H9 (cell line): ENCODE measurements around the gene PTPRN2. TPM values are rescaled to one million over a fixed set of nuclear protein-coding genes. Genes with fewer than 3 reads are reported as not detected.

ENCODE experiments used
- DNase-seq: peaks from one replicate; pipeline ENCODE4 v3.0.0-alpha.2; 2017
- H2AFZ ChIP-seq: one replicate; pipeline ENCODE4 v1.6.1; 2013; ENCODE audit warnings: mild to moderate bottlenecking, low read length, control low read depth, moderate library complexity
- H2AK5ac ChIP-seq: 2 replicates; pipeline ENCODE4 v1.6.1; 2013; ENCODE audit warnings: low read length, control low read depth, mixed read lengths; ENCODE audit not compliant: insufficient read length
- H2BK120ac ChIP-seq: one replicate; pipeline ENCODE4 v1.6.1; 2013; ENCODE audit warnings: low read depth, mild to moderate bottlenecking, low read length, control low read depth, inconsistent platforms; ENCODE audit not compliant: poor library complexity, severe bottlenecking
- H2BK12ac ChIP-seq: 2 replicates; pipeline ENCODE4 v1.6.1; 2013; ENCODE audit warnings: low read length, control low read depth, mixed read lengths, low read depth; ENCODE audit not compliant: insufficient read length
- H2BK15ac ChIP-seq: 2 replicates; pipeline ENCODE4 v1.6.1; 2013; ENCODE audit warnings: low read depth, low read length, control low read depth
- H2BK20ac ChIP-seq: one replicate; pipeline ENCODE4 v1.6.1; 2013; ENCODE audit warnings: low read depth, mild to moderate bottlenecking, low read length, control low read depth, inconsistent platforms; ENCODE audit not compliant: poor library complexity, severe bottlenecking
- H2BK5ac ChIP-seq: 2 replicates; pipeline ENCODE4 v1.6.1; 2013; ENCODE audit warnings: low read length, control low read depth, mixed read lengths; ENCODE audit not compliant: insufficient read length
- H3K14ac ChIP-seq: 2 replicates; pipeline ENCODE4 v1.6.1; 2013; ENCODE audit warnings: low read length, control low read depth; ENCODE audit not compliant: insufficient read depth
- H3K18ac ChIP-seq: 2 replicates; pipeline ENCODE4 v1.6.1; 2013; ENCODE audit warnings: low read depth, mild to moderate bottlenecking, mixed read lengths, low read length, control low read depth; ENCODE audit not compliant: insufficient read length
- H3K23ac ChIP-seq: 2 replicates; pipeline ENCODE4 v1.6.1; 2013; ENCODE audit warnings: low read length, control low read depth, mixed read lengths, low read depth; ENCODE audit not compliant: insufficient read length
- H3K23me2 ChIP-seq: 2 replicates; pipeline ENCODE4 v1.6.1; 2013; ENCODE audit warnings: low read depth, mild to moderate bottlenecking, mixed read lengths, low read length, control low read depth; ENCODE audit not compliant: insufficient read length, poor library complexity, severe bottlenecking
- H3K27ac ChIP-seq: 2 replicates; pipeline ENCODE4 v1.5.1; 2013; ENCODE audit warnings: low read length, control low read depth, mixed read lengths, low read depth; ENCODE audit not compliant: insufficient read length
- H3K27me3 ChIP-seq: 2 replicates; pipeline ENCODE4 v1.6.1; 2013; ENCODE audit warnings: low read length, control low read depth, inconsistent platforms; ENCODE audit not compliant: insufficient read depth
- H3K4ac ChIP-seq: 2 replicates; pipeline ENCODE4 v1.6.1; 2013; ENCODE audit warnings: low read depth, mild to moderate bottlenecking, control low read depth, inconsistent platforms, low read length, moderate library complexity
- H3K4me1 ChIP-seq: 2 replicates; pipeline ENCODE4 v1.6.1; 2013; ENCODE audit warnings: low read length, control low read depth, inconsistent platforms; ENCODE audit not compliant: insufficient read depth
- H3K4me2 ChIP-seq: 2 replicates; pipeline ENCODE4 v1.6.1; 2013; ENCODE audit warnings: low read length, control low read depth, mixed read lengths; ENCODE audit not compliant: insufficient read length, insufficient read depth
- H3K56ac ChIP-seq: 2 replicates; pipeline ENCODE4 v1.6.1; 2013; ENCODE audit warnings: low read depth, mild to moderate bottlenecking, mixed read lengths, low read length, control low read depth; ENCODE audit not compliant: insufficient read length
- H3K79me1 ChIP-seq: 2 replicates; pipeline ENCODE4 v1.6.1; 2013; ENCODE audit warnings: low read depth, mild to moderate bottlenecking, moderate library complexity, low read length, control low read depth, inconsistent platforms; ENCODE audit not compliant: insufficient read depth, poor library complexity, severe bottlenecking
- H3K79me2 ChIP-seq: 2 replicates; pipeline ENCODE4 v1.6.1; 2013; ENCODE audit warnings: low read length, control low read depth, inconsistent platforms; ENCODE audit not compliant: insufficient read depth
- H3K9ac ChIP-seq: 2 replicates; pipeline ENCODE4 v1.6.1; 2013; ENCODE audit warnings: low read length, control low read depth, mixed read lengths; ENCODE audit not compliant: insufficient read length; ENCODE audit errors: extremely low read depth
- H3K9me3 ChIP-seq: one replicate; pipeline ENCODE4 v1.6.1; 2013; ENCODE audit warnings: low read depth, low read length, inconsistent platforms; ENCODE audit not compliant: control insufficient read depth
- H3T11ph ChIP-seq: one replicate; pipeline ENCODE4 v1.6.1; 2013; ENCODE audit warnings: mild to moderate bottlenecking, low read length, control low read depth, inconsistent platforms
- H4K20me1 ChIP-seq: one replicate; pipeline ENCODE4 v1.6.1; 2013; ENCODE audit not compliant: control insufficient read depth, insufficient read length, insufficient read depth
- H4K5ac ChIP-seq: 2 replicates; pipeline ENCODE4 v1.6.1; 2013; ENCODE audit warnings: low read depth, mild to moderate bottlenecking, mixed read lengths, low read length, control low read depth; ENCODE audit not compliant: insufficient read length
- H4K8ac ChIP-seq: replicated peaks from 2 replicates; pipeline ENCODE4 v1.6.1; 2013; ENCODE audit warnings: low read length, control low read depth, mixed read lengths, low read depth; ENCODE audit not compliant: insufficient read length
- H4K91ac ChIP-seq: 2 replicates; pipeline ENCODE4 v1.6.1; 2013; ENCODE audit warnings: low read depth, mild to moderate bottlenecking, moderate library complexity, mixed read lengths, low read length, control low read depth; ENCODE audit not compliant: insufficient read length
- H3K27ac Mint-ChIP-seq, 3 experiments: 2 replicates in 2 of 3; 3 replicates in 1 of 3; pipeline ENCODE4 v1.8.0; 2020 to 2021; ENCODE audit warnings: mixed read lengths in 3 of 3, mild to moderate bottlenecking in 1 of 3, moderate library complexity in 1 of 3
- H3K27me3 Mint-ChIP-seq: 2 replicates; pipeline ENCODE4 v1.8.0; 2021; ENCODE audit warnings: low read depth, mild to moderate bottlenecking, moderate library complexity, mixed read lengths
- H3K36me3 Mint-ChIP-seq, 3 experiments: 2 replicates in 2 of 3; 3 replicates in 1 of 3; pipeline ENCODE4 v1.8.0; 2020 to 2021; ENCODE audit warnings: low read depth in 3 of 3, mixed read lengths in 3 of 3; ENCODE audit not compliant: insufficient read depth in 1 of 3
- H3K4me1 Mint-ChIP-seq, 2 experiments: 2 replicates each; pipeline ENCODE4 v1.8.0; 2020; ENCODE audit warnings: mixed read lengths in 2 of 2
- H3K4me3 Mint-ChIP-seq, 2 experiments: 2 replicates in 1 of 2; 3 replicates in 1 of 2; pipeline ENCODE4 v1.8.0; 2020 to 2021; ENCODE audit warnings: mild to moderate bottlenecking in 2 of 2, mixed read lengths in 2 of 2, moderate library complexity in 1 of 2
- H3K9me3 Mint-ChIP-seq, 2 experiments: 2 replicates in 1 of 2; 3 replicates in 1 of 2; pipeline ENCODE4 v1.8.0; 2020; ENCODE audit warnings: mild to moderate bottlenecking in 2 of 2, mixed read lengths in 2 of 2, moderate library complexity in 1 of 2
- WGBS: extraction: QIAGEN DNeasy Blood & Tissue Kit; methylation state at CpG from one replicate; pipeline ENCODE4 v1.1.7; 2013; ENCODE audit warnings: missing lambda C conversion rate, low lambda C conversion rate, mixed read lengths; ENCODE audit not compliant: insufficient read length; ENCODE audit errors: extremely low coverage; 5-methylcytosine and 5-hydroxymethylcytosine counted together
- total RNA-seq: library from RNA; stranded (reverse); gene quantifications from 2 replicates; pipeline ENCODE4 v1.2.1, GENCODE V29; 2021
- TF ChIP-seq, protein P1 (sequence below): fragments of 200-600 bp; sonication (generic); conservative IDR thresholded peaks from 3 replicates; pipeline ENCODE4 v1.8.0; 2021; ENCODE audit warnings: antibody characterized with exemption, mild to moderate bottlenecking

The PTPRN2 gene
- total RNA-seq, 1 experiment from 2014 or later: 5.2 TPM

DNA sequence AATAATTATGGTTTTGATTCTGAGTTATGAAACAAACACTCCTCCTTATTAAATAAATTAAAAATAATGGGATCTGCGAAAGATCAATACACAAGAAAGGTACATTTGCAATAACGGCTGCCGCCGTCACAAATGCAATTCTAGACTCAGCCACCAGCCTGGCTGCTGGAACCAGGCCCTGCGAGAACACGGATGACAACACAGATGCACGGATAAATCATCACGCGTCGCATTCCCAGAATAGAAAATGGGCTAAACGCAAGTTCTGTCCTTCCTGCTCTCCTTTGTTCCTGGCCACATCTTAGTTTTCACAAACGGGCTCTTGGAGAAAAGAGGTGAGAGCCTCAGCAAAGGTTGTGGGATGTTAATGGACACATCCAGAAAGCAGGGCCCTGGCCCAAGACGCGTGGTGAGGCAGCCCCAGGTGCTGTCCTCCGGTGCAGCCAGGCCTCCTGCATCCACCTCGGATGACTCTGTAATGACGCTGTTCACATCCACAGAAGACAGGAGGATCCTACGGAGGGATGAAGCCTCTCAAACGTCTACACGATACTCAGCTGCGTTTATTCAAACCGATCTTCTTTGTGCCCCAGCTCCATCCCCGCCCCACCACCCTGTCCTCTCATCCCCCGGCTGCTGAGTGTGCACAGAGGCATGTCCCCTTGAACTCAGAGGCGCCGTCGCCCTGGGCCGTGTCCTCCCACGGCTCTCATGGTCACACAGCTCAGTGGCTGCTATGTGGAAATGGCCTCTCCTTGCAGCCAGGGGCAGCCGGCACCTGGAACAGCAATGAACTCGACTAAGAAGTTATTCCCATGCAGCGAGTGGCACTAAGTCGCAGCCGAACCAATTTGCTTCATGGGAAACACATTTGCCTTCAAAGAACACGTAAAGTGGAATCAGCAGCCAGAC is 197.9 kb downstream of the PTPRN2 start:
- H4K91ac ChIP-seq: no peak overlapping the region
- H3T11ph ChIP-seq: no peak overlapping the region
- no peak overlapping the region for H3K4ac ChIP-seq
- H3K4me1 ChIP-seq: no peaks in the 10 kb centered on the region
- WGBS: no CpG with 5 or more reads among the region's 35 CpGs
- DNase-seq: no peak
- Mint-ChIP-seq H3K27me3 (peaks cover 29% of the 10 kb centered on the region), H3K27ac (0 out of 7 replicates have a peak overlapping the region, but pooled peaks of 1 of the 3 experiments have one; percentile 42), H3K4me3 (no peak overlapping the region), H3K36me3 (no peaks in the 10 kb centered on the region; a peak in 1 of 7 replicates), H3K4me1 (peaks cover 17 to 21% of the 10 kb centered on the region in 2 experiments), H3K9me3 (peaks cover 0 to 3% of the 10 kb centered on the region in 2 experiments; a peak in 2 of 5 replicates)
- H2BK5ac ChIP-seq: no peak overlapping the region
- H4K8ac ChIP-seq: no peak overlapping the region
- no peak overlapping the region for H3K18ac ChIP-seq
- no peaks in the 10 kb centered on the region for H3K79me1 ChIP-seq
- no peak overlapping the region for H2BK20ac ChIP-seq
- H4K20me1 ChIP-seq: no peaks in the 10 kb centered on the region
- H3K79me2 ChIP-seq: no peaks in the 10 kb centered on the region
- no peak overlapping the region for H3K56ac ChIP-seq
- no peak overlapping the region for H2AFZ ChIP-seq
- H2BK15ac ChIP-seq: no peak overlapping the region
- no peak overlapping the region for H2AK5ac ChIP-seq
- H3K9ac ChIP-seq: no peak overlapping the region
- no peak overlapping the region for H3K23ac ChIP-seq
- no peak overlapping the region for H3K4me2 ChIP-seq
- H3K27me3 ChIP-seq: no peaks in the 10 kb centered on the region
- no peak overlapping the region for H3K14ac ChIP-seq
- no peak overlapping the region for H4K5ac ChIP-seq
- H3K9me3 ChIP-seq: no peaks in the 10 kb centered on the region
- no peaks in the 10 kb centered on the region for H3K23me2 ChIP-seq
- H2BK120ac ChIP-seq: no peak overlapping the region
- no peak overlapping the region for H2BK12ac ChIP-seq
- no peak overlapping the region for H3K27ac ChIP-seq
- TF ChIP-seq, protein P1, sequence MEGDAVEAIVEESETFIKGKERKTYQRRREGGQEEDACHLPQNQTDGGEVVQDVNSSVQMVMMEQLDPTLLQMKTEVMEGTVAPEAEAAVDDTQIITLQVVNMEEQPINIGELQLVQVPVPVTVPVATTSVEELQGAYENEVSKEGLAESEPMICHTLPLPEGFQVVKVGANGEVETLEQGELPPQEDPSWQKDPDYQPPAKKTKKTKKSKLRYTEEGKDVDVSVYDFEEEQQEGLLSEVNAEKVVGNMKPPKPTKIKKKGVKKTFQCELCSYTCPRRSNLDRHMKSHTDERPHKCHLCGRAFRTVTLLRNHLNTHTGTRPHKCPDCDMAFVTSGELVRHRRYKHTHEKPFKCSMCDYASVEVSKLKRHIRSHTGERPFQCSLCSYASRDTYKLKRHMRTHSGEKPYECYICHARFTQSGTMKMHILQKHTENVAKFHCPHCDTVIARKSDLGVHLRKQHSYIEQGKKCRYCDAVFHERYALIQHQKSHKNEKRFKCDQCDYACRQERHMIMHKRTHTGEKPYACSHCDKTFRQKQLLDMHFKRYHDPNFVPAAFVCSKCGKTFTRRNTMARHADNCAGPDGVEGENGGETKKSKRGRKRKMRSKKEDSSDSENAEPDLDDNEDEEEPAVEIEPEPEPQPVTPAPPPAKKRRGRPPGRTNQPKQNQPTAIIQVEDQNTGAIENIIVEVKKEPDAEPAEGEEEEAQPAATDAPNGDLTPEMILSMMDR: no peak
